Colonic mucosa (tissue), 4 donors: ENCODE measurements around the gene UBE3D. TPM values are rescaled to one million over a fixed set of nuclear protein-coding genes. Genes with fewer than 3 reads are reported as not detected.
"Not testable (repeated sequence)": the region's sequence is repeated elsewhere in the genome, so short reads cannot be mapped to it uniquely, and the experiment has no call there.

Experiments
- DNase-seq: peaks from one replicate; pipeline ENCODE4 v3.0.0-alpha.2; 2020
- H3K27ac ChIP-seq: fragments of 200-600 bp; one replicate; pipeline ENCODE4 v1.8.0; 2021
- H3K27me3 ChIP-seq: fragments of 200-600 bp; one replicate; pipeline ENCODE4 v1.8.0; 2021
- H3K36me3 ChIP-seq: fragments of 200-600 bp; one replicate; pipeline ENCODE4 v1.8.0; 2021
- H3K4me1 ChIP-seq: fragments of 200-600 bp; one replicate; pipeline ENCODE4 v1.8.0; 2021; ENCODE audit warnings: mild to moderate bottlenecking
- H3K4me3 ChIP-seq: fragments of 200-600 bp; one replicate; pipeline ENCODE4 v1.8.0; 2021
- H3K9ac ChIP-seq, 2 donors: one replicate each; pipeline ENCODE4 v1.7.0; 2013; ENCODE audit warnings: control low read depth in 2 of 2, low read depth in 2 of 2, low read length in 2 of 2
- H3K9me3 ChIP-seq: fragments of 200-600 bp; one replicate; pipeline ENCODE4 v1.8.0; 2021
- intact Hi-C: fragments of 100-400 bp; cut with DNase I; formaldehyde crosslinking; loops from one replicate; pipeline ENCODE4 v1.14.1; 2022
- total RNA-seq, 2 donors: library from RNA; stranded (reverse); fragmentation: NEBNext Ultra II Directional in 1 of 2; extraction: Animal tissue kit (Norgen Biotek cat#: 25700) in 1 of 2; gene quantifications; one replicate each; pipeline ENCODE4 v1.2.1, GENCODE V29; 2021
- TF ChIP-seq, protein P1 (sequence below): fragments of 200-600 bp; IDR thresholded peaks from one replicate; pipeline ENCODE4 v1.8.0; 2022; ENCODE audit warnings: antibody characterized with exemption, mild to moderate bottlenecking
- donor health status: healthy.
- donor health status: DM: no; HTN: no; CAD: no.
- donor health status: DM: no; HTN: no; CAD: no.

UBE3D gene
- total RNA-seq, 2 donors from 2014 or later: 3.6 to 3.8 TPM

- Histone ChIP-seq H3K9ac (no peak overlapping the region), H3K9me3 (no peaks in the 10 kb centered on the region), H3K27me3 (no peaks in the 10 kb centered on the region), H3K36me3 (no peaks in the 10 kb centered on the region), H3K4me3 (no peak overlapping the region), H3K4me1 (no peaks in the 10 kb centered on the region), H3K27ac (no peak overlapping the region)
- DNase-seq: no peak
- intact Hi-C loops: no loop called here
- TF ChIP-seq, protein P1, sequence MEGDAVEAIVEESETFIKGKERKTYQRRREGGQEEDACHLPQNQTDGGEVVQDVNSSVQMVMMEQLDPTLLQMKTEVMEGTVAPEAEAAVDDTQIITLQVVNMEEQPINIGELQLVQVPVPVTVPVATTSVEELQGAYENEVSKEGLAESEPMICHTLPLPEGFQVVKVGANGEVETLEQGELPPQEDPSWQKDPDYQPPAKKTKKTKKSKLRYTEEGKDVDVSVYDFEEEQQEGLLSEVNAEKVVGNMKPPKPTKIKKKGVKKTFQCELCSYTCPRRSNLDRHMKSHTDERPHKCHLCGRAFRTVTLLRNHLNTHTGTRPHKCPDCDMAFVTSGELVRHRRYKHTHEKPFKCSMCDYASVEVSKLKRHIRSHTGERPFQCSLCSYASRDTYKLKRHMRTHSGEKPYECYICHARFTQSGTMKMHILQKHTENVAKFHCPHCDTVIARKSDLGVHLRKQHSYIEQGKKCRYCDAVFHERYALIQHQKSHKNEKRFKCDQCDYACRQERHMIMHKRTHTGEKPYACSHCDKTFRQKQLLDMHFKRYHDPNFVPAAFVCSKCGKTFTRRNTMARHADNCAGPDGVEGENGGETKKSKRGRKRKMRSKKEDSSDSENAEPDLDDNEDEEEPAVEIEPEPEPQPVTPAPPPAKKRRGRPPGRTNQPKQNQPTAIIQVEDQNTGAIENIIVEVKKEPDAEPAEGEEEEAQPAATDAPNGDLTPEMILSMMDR: no peak
Measured at GRCh38 chr6:83044091-83044768, 21.4 kb downstream of the UBE3D start.

DNA sequence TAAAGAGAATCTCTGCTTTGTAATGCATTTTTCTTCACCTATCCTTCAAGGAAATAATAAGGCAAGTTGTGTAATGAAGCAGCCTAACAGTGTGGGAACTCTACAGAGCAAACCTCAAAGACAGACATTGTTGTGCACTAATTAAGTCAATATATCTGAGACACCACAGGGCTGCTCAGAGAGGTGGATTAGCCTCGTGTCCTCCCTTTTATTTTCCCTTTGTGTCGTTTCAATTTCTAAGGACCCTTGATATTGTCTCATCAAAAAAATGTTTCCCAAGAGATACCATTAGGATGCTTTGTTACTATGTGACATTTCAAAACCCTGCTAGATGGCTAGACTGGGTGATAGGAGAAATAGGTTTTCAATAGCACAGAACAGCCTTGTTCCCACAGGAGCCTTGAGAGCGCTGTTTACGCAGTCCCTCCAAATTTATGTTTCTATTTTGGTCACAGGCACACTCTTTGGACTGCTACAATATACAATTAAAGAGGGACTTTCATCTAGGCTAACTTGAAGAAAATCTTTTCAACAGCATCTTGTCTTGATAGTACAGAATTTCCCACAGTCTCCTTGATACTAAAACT lies 23.1 kb downstream of the UBE3D start:
- intact Hi-C loops: no loop called here
- H3K9ac ChIP-seq: no peak overlapping the region
- no peaks in the 10 kb centered on the region for H3K36me3 ChIP-seq
- no peaks in the 10 kb centered on the region for H3K4me1 ChIP-seq
- no peaks in the 10 kb centered on the region for H3K9me3 ChIP-seq
- no peak overlapping the region for H3K4me3 ChIP-seq
- DNase-seq: no peak
- no peak overlapping the region for H3K27ac ChIP-seq
- H3K27me3 ChIP-seq: no peaks in the 10 kb centered on the region
- TF ChIP-seq, protein P1: no peak

DNA sequence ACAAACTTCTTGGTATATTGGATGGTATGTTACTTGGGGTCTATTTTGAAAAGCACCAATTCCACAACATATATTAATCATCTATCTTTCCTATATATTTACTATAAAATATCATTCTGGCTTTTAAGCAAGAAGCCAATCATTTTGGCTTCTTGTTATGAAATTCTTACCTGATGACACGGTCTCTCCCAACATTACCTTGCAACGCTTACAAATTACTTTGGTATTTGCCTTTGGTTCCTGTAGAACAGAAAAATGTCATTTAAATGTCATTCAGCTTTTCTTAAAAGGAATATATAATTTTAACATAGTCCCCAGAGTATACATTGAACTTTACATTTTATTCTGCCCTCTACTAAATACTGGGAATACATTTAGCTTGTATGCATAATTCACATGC lies 27.4 kb downstream of the UBE3D start:
- Histone ChIP-seq H3K9ac (no peak overlapping the region), H3K9me3 (no peaks in the 10 kb centered on the region), H3K27me3 (no peaks in the 10 kb centered on the region), H3K4me1 (no peaks in the 10 kb centered on the region), H3K4me3 (no peak overlapping the region), H3K27ac (no peak overlapping the region), H3K36me3 (no peaks in the 10 kb centered on the region)
- intact Hi-C loops: no loop called here
- TF ChIP-seq, protein P1: no peak
- DNase-seq: no peak

- Histone ChIP-seq H3K27ac (no peak overlapping the region), H3K36me3 (no peaks in the 10 kb centered on the region), H3K4me3 (no peak overlapping the region), H3K9me3 (no peaks in the 10 kb centered on the region), H3K27me3 (no peaks in the 10 kb centered on the region), H3K9ac (no peak overlapping the region), H3K4me1 (no peaks in the 10 kb centered on the region)
- TF ChIP-seq, protein P1: no peak
- DNase-seq: no peak
- intact Hi-C loops: no loop called here
Measured at GRCh38 chr6:83031689-83032088, 34.0 kb downstream of the UBE3D start.

GRCh38 chr6:83019741-83020140 lies 45.9 kb downstream of the UBE3D start:
- no peak overlapping the region for H3K4me3 ChIP-seq
- H3K27ac ChIP-seq: no peak overlapping the region
- no peaks in the 10 kb centered on the region for H3K9me3 ChIP-seq
- TF ChIP-seq, protein P1: no peak
- intact Hi-C loops: no loop called here
- DNase-seq: no peak
- no peaks in the 10 kb centered on the region for H3K36me3 ChIP-seq
- no peaks in the 10 kb centered on the region for H3K4me1 ChIP-seq
- no peak overlapping the region for H3K9ac ChIP-seq
- no peaks in the 10 kb centered on the region for H3K27me3 ChIP-seq

- intact Hi-C loops, H3K4me1 ChIP-seq, H3K27me3 ChIP-seq, DNase-seq, H3K36me3 ChIP-seq, H3K4me3 ChIP-seq, H3K9ac ChIP-seq, H3K9me3 ChIP-seq, H3K27ac ChIP-seq: not testable (repeated sequence)
Measured at GRCh38 chr6:83011131-83011530, 54.5 kb downstream of the UBE3D start.
